K562 (cell line): Measurements from ENCODE around the gene TAL1. TPM values are rescaled to one million over a fixed set of nuclear protein-coding genes. Genes with fewer than 3 reads are reported as not detected.

Experiments used
- BHLHE40 ChIP-seq: IDR thresholded peaks from 2 replicates; pipeline ENCODE4 v1.6.1; 2011; ENCODE audit warnings: low read length, improper control_type of control experiment
- DDX20 ChIP-seq: fragments of 450-650 bp; IDR thresholded peaks from 2 replicates; pipeline ENCODE4 v1.6.1; 2016; ENCODE audit warnings: missing genetic modification characterization, low read depth, mild to moderate bottlenecking, missing compliant biosample characterization, moderate library complexity
- E2F6 ChIP-seq, 2 experiments: IDR thresholded peaks; 2 replicates each; pipeline ENCODE4 v1.6.1; 2011; ENCODE audit warnings: borderline replicate concordance in 1 of 2, control low read depth in 1 of 2, low read depth in 1 of 2, low read length in 1 of 2, mild to moderate bottlenecking in 1 of 2, mixed read lengths in 1 of 2, moderate library complexity in 1 of 2; ENCODE audit not compliant: insufficient read depth in 1 of 2, insufficient read length in 1 of 2, poor library complexity in 1 of 2, severe bottlenecking in 1 of 2; ENCODE audit errors: extremely low read depth in 1 of 2
- MAFF ChIP-seq: IDR thresholded peaks from 2 replicates; pipeline ENCODE4 v1.6.1; 2012; ENCODE audit warnings: low read length, improper control_type of control experiment
- MTA1 ChIP-seq: fragments of 450-650 bp; IDR thresholded peaks from 2 replicates; pipeline ENCODE4 v1.6.1; 2017; ENCODE audit warnings: borderline replicate concordance
- SRF ChIP-seq, 2 experiments: fragments of 250-450, 450-650 bp in 1 of 2; sonication (Bioruptor Pico) in 1 of 2; sonication (generic) in 1 of 2; formaldehyde crosslinking; IDR thresholded peaks; 2 replicates each; pipeline versions ENCODE4 v1.5.0 to v1.5.1; 2020 to 2022; ENCODE audit warnings: mild to moderate bottlenecking in 1 of 2, missing genetic modification reagents in 1 of 2
- ZNF561 ChIP-seq: fragments of 450-650 bp; formaldehyde crosslinking; conservative IDR thresholded peaks from 2 replicates; pipeline ENCODE4 v1.4.0; 2020; ENCODE audit warnings: mild to moderate bottlenecking, moderate library complexity
- ZNF583 ChIP-seq: fragments of 250-450 bp; sonication (Bioruptor Pico); IDR thresholded peaks from 2 replicates; pipeline ENCODE4 v1.4.0; 2020
- ZNF778 ChIP-seq: fragments of 450-650 bp; formaldehyde crosslinking; IDR thresholded peaks from 2 replicates; pipeline ENCODE4 v1.4.0; 2020; ENCODE audit warnings: mild to moderate bottlenecking, moderate library complexity
- polyA plus RNA-seq, 8 experiments: library from polyadenylated mRNA; depleted of rRNA in 4 of 8; stranded (reverse) in 5 of 8; unstranded in 3 of 8; fragments of >200 nt; fragmentation: Nextera tagmentation in 2 of 8; fragmentation: Illumina TruSeq in 1 of 8; extraction: Ambion mirVana in 2 of 8; extraction: Trizol in 1 of 8; gene quantifications; 2 replicates each; pipeline versions ENCODE4 v1.2.1 to v1.2.3, GENCODE V29; 2011 to 2014; ENCODE audit warnings: inconsistent platforms in 1 of 8, missing spikeins in 1 of 8
- total RNA-seq, 7 experiments: library from RNA; depleted of rRNA in 6 of 7; stranded (reverse); fragments of >200 nt in 6 of 7; fragmentation: Illumina TruSeq in 2 of 7; extraction: Trizol in 2 of 7; gene quantifications; 2 replicates each; pipeline versions ENCODE4 v1.2.1 to v1.2.3, GENCODE V29; 2011 to 2021; ENCODE audit warnings: low replicate concordance in 1 of 7
- TF ChIP-seq, protein P1 (sequence below): fragments of 250-450 bp; sonication (Bioruptor Pico); IDR thresholded peaks from 2 replicates; pipeline ENCODE4 v1.4.0; 2020
- TF ChIP-seq, protein P2 (sequence below): IDR thresholded peaks from 2 replicates; pipeline ENCODE4 v1.6.1; 2011; ENCODE audit not compliant: insufficient read length; ENCODE audit errors: extremely low read depth
- TF ChIP-seq, protein P3 (sequence below): fragments of 150-350 bp; IDR thresholded peaks from 2 replicates; pipeline ENCODE4 v1.6.1; 2014; ENCODE audit warnings: low read depth, mild to moderate bottlenecking, low read length, borderline replicate concordance
- TF ChIP-seq, protein P4 (sequence below): fragments of 250-450 bp; sonication (Bioruptor Pico); IDR thresholded peaks from 2 replicates; pipeline ENCODE4 v1.9.0; 2021; ENCODE audit warnings: mild to moderate bottlenecking
- TF ChIP-seq, protein P5 (sequence below), 2 experiments: fragments of 450-650 bp in 1 of 2; sonication (generic) in 1 of 2; formaldehyde crosslinking; conservative IDR thresholded peaks; 2 replicates each; pipeline versions ENCODE4 v1.4.0 to v1.8.1; 2020 to 2022; ENCODE audit warnings: mild to moderate bottlenecking in 1 of 2, missing genetic modification reagents in 1 of 2

TAL1 gene
- total and polyA plus RNA-seq, 9 of the 15 experiments (the other 6 are each of a cell fraction or from before 2014, with no cell fraction given) = 18.5 to 106 (median 59.7) TPM

- TF ChIP-seq, protein P1, sequence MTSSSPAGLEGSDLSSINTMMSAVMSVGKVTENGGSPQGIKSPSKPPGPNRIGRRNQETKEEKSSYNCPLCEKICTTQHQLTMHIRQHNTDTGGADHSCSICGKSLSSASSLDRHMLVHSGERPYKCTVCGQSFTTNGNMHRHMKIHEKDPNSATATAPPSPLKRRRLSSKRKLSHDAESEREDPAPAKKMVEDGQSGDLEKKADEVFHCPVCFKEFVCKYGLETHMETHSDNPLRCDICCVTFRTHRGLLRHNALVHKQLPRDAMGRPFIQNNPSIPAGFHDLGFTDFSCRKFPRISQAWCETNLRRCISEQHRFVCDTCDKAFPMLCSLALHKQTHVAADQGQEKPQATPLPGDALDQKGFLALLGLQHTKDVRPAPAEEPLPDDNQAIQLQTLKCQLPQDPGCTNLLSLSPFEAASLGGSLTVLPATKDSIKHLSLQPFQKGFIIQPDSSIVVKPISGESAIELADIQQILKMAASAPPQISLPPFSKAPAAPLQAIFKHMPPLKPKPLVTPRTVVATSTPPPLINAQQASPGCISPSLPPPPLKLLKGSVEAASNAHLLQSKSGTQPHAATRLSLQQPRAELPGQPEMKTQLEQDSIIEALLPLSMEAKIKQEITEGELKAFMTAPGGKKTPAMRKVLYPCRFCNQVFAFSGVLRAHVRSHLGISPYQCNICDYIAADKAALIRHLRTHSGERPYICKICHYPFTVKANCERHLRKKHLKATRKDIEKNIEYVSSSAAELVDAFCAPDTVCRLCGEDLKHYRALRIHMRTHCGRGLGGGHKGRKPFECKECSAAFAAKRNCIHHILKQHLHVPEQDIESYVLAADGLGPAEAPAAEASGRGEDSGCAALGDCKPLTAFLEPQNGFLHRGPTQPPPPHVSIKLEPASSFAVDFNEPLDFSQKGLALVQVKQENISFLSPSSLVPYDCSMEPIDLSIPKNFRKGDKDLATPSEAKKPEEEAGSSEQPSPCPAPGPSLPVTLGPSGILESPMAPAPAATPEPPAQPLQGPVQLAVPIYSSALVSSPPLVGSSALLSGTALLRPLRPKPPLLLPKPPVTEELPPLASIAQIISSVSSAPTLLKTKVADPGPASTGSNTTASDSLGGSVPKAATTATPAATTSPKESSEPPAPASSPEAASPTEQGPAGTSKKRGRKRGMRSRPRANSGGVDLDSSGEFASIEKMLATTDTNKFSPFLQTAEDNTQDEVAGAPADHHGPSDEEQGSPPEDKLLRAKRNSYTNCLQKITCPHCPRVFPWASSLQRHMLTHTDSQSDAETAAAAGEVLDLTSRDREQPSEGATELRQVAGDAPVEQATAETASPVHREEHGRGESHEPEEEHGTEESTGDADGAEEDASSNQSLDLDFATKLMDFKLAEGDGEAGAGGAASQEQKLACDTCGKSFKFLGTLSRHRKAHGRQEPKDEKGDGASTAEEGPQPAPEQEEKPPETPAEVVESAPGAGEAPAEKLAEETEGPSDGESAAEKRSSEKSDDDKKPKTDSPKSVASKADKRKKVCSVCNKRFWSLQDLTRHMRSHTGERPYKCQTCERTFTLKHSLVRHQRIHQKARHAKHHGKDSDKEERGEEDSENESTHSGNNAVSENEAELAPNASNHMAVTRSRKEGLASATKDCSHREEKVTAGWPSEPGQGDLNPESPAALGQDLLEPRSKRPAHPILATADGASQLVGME (CRISPR knock-in tag) = no peak
- TF ChIP-seq ZNF561 (CRISPR knock-in tag) = no peak
- TF ChIP-seq DDX20 (tag) = no peak
- TF ChIP-seq SRF (CRISPR knock-in tag; IDR thresholded peaks at IDR 0.05) = no peak
- no peak for TF ChIP-seq E2F6 (IDR thresholded peaks at IDR 0.05; ENCODE audit: borderline replicate concordance in 1 of 2, extremely low read depth in 1 of 2, insufficient read depth in 1 of 2, insufficient read length in 1 of 2, low read depth in 1 of 2, low read length in 1 of 2, poor library complexity in 1 of 2, severe bottlenecking in 1 of 2)
- TF ChIP-seq, protein P2, sequence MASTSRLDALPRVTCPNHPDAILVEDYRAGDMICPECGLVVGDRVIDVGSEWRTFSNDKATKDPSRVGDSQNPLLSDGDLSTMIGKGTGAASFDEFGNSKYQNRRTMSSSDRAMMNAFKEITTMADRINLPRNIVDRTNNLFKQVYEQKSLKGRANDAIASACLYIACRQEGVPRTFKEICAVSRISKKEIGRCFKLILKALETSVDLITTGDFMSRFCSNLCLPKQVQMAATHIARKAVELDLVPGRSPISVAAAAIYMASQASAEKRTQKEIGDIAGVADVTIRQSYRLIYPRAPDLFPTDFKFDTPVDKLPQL = no peak
- no peak for TF ChIP-seq MAFF
- no peak for TF ChIP-seq MTA1
- TF ChIP-seq, protein P3, sequence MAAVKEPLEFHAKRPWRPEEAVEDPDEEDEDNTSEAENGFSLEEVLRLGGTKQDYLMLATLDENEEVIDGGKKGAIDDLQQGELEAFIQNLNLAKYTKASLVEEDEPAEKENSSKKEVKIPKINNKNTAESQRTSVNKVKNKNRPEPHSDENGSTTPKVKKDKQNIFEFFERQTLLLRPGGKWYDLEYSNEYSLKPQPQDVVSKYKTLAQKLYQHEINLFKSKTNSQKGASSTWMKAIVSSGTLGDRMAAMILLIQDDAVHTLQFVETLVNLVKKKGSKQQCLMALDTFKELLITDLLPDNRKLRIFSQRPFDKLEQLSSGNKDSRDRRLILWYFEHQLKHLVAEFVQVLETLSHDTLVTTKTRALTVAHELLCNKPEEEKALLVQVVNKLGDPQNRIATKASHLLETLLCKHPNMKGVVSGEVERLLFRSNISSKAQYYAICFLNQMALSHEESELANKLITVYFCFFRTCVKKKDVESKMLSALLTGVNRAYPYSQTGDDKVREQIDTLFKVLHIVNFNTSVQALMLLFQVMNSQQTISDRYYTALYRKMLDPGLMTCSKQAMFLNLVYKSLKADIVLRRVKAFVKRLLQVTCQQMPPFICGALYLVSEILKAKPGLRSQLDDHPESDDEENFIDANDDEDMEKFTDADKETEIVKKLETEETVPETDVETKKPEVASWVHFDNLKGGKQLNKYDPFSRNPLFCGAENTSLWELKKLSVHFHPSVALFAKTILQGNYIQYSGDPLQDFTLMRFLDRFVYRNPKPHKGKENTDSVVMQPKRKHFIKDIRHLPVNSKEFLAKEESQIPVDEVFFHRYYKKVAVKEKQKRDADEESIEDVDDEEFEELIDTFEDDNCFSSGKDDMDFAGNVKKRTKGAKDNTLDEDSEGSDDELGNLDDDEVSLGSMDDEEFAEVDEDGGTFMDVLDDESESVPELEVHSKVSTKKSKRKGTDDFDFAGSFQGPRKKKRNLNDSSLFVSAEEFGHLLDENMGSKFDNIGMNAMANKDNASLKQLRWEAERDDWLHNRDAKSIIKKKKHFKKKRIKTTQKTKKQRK = no peak
- TF ChIP-seq ZNF778 (CRISPR knock-in tag) = no peak
- no peak for TF ChIP-seq BHLHE40
- TF ChIP-seq, protein P4, sequence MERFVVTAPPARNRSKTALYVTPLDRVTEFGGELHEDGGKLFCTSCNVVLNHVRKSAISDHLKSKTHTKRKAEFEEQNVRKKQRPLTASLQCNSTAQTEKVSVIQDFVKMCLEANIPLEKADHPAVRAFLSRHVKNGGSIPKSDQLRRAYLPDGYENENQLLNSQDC (CRISPR knock-in tag) = no peak
- TF ChIP-seq, protein P5, sequence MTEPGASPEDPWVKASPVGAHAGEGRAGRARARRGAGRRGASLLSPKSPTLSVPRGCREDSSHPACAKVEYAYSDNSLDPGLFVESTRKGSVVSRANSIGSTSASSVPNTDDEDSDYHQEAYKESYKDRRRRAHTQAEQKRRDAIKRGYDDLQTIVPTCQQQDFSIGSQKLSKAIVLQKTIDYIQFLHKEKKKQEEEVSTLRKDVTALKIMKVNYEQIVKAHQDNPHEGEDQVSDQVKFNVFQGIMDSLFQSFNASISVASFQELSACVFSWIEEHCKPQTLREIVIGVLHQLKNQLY (CRISPR knock-in tag; conservative IDR thresholded peaks at IDR 0.05) = no peak
- no peak for TF ChIP-seq ZNF583
Observed at GRCh38 chr1:47229886-47230691, 1.9 kb downstream of the TAL1 start (continued).
